Neural cell (in vitro differentiated cells): Measurements from ENCODE around the gene HOXB6. TPM values are rescaled to one million over a fixed set of nuclear protein-coding genes. Genes with fewer than 3 reads are reported as not detected.

Experiments used
- H2AFZ ChIP-seq: fragments of 200-600, 300-800 bp; sonication (generic), shearing (Covaris generic); 2 replicates; pipeline ENCODE4 v1.6.0; 2014; ENCODE audit warnings: low read depth, mild to moderate bottlenecking, antibody characterized with exemption, low read length, moderate library complexity
- H3F3A ChIP-seq: fragments of 200-600 bp; shearing (Covaris generic); 2 replicates; pipeline ENCODE4 v1.6.1; 2016; ENCODE audit warnings: mild to moderate bottlenecking, moderate library complexity, mixed read lengths, antibody characterized with exemption, low read length; ENCODE audit not compliant: insufficient read depth, poor library complexity, severe bottlenecking
- H3K27ac ChIP-seq: fragments of 200-600, 300-800 bp; sonication (generic), shearing (Covaris generic); 2 replicates; pipeline ENCODE4 v1.5.1; 2014; ENCODE audit warnings: mild to moderate bottlenecking, low read length, moderate library complexity
- H3K27me3 ChIP-seq: fragments of 300-800, 200-600 bp; sonication (generic), shearing (Covaris generic); 2 replicates; pipeline ENCODE4 v1.6.0; 2014; ENCODE audit warnings: mild to moderate bottlenecking, low read depth, low read length, moderate library complexity; ENCODE audit not compliant: insufficient read depth
- H3K36me3 ChIP-seq: fragments of 300-800, 200-600 bp; sonication (generic), shearing (Covaris generic); 2 replicates; pipeline ENCODE4 v1.5.1; 2014; ENCODE audit warnings: mild to moderate bottlenecking, antibody characterized with exemption, low read length, moderate library complexity; ENCODE audit not compliant: insufficient read depth
- H3K4me2 ChIP-seq: fragments of 300-800, 200-600 bp; sonication (generic), shearing (Covaris generic); 2 replicates; pipeline ENCODE4 v1.6.0; 2014; ENCODE audit warnings: mild to moderate bottlenecking, low read length
- H3K4me3 ChIP-seq: fragments of 300-800, 200-600 bp; sonication (generic), shearing (Covaris generic); 2 replicates; pipeline ENCODE4 v1.5.1; 2014; ENCODE audit warnings: mild to moderate bottlenecking, low read length, moderate library complexity
- H3K79me2 ChIP-seq: fragments of 200-600 bp; shearing (Covaris generic); replicated peaks from 2 replicates; pipeline ENCODE4 v1.6.0; 2014; ENCODE audit warnings: mild to moderate bottlenecking, low read length, moderate library complexity; ENCODE audit not compliant: insufficient read depth
- H3K9ac ChIP-seq: fragments of 300-800, 200-600 bp; sonication (generic), shearing (Covaris generic); 2 replicates; pipeline ENCODE4 v1.6.1; 2016; ENCODE audit warnings: mild to moderate bottlenecking, low read length, mixed read lengths
- H3K9me2 ChIP-seq: fragments of 200-600 bp; shearing (Covaris generic); 2 replicates; pipeline ENCODE4 v1.6.1; 2016; ENCODE audit warnings: mild to moderate bottlenecking, low read length, mixed read lengths; ENCODE audit not compliant: insufficient read depth
- H3K9me3 ChIP-seq: fragments of 200-600, 300-800 bp; sonication (generic), shearing (Covaris generic); 2 replicates; pipeline ENCODE4 v1.6.1; 2016; ENCODE audit warnings: mild to moderate bottlenecking, mixed run types, low read length, moderate library complexity, mixed read lengths
- H4K20me1 ChIP-seq: fragments of 200-600 bp; shearing (Covaris generic); 2 replicates; pipeline ENCODE4 v1.6.1; 2016; ENCODE audit warnings: mild to moderate bottlenecking, mixed run types; ENCODE audit not compliant: insufficient read depth
- CTCF ChIP-seq: fragments of 450-650 bp; IDR thresholded peaks from 2 replicates; pipeline ENCODE4 v1.5.1; 2014; ENCODE audit warnings: antibody characterized with exemption, mild to moderate bottlenecking, moderate library complexity; ENCODE audit not compliant: poor library complexity, severe bottlenecking
- EP300 ChIP-seq: fragments of 450-650 bp; conservative IDR thresholded peaks from 2 replicates; pipeline ENCODE4 v1.6.1; 2014; ENCODE audit warnings: antibody characterized with exemption, mild to moderate bottlenecking, moderate library complexity; ENCODE audit not compliant: poor library complexity, severe bottlenecking
- EZH2 ChIP-seq: fragments of 200-600, 300-800 bp; shearing (Covaris generic), sonication (generic); IDR thresholded peaks from 2 replicates; pipeline ENCODE4 v1.6.1; 2014; ENCODE audit warnings: antibody characterized with exemption, low read length, borderline replicate concordance, mild to moderate bottlenecking; ENCODE audit not compliant: insufficient read depth, poor library complexity, severe bottlenecking
- MXI1 ChIP-seq: fragments of 450-650 bp; conservative IDR thresholded peaks from 2 replicates; pipeline ENCODE4 v1.6.1; 2014; ENCODE audit warnings: antibody characterized with exemption, mild to moderate bottlenecking; ENCODE audit not compliant: poor library complexity, severe bottlenecking
- POLR2AphosphoS5 ChIP-seq: IDR thresholded peaks from 2 replicates; pipeline ENCODE4 v1.6.1; 2012
- RAD21 ChIP-seq: fragments of 450-650 bp; conservative IDR thresholded peaks from 2 replicates; pipeline ENCODE4 v1.6.1; 2014; ENCODE audit warnings: antibody characterized with exemption, mild to moderate bottlenecking, moderate library complexity
- REST ChIP-seq: IDR thresholded peaks from 2 replicates; pipeline ENCODE4 v1.6.1; 2012; ENCODE audit warnings: borderline replicate concordance
- SMC3 ChIP-seq: fragments of 450-650 bp; conservative IDR thresholded peaks from 2 replicates; pipeline ENCODE4 v1.6.1; 2014; ENCODE audit warnings: antibody characterized with exemption, mild to moderate bottlenecking, moderate library complexity; ENCODE audit not compliant: poor library complexity
- TAF1 ChIP-seq: IDR thresholded peaks from 2 replicates; pipeline ENCODE4 v1.6.1; 2012; ENCODE audit warnings: low read depth
- polyA plus RNA-seq: library from polyadenylated mRNA; depleted of rRNA; stranded (reverse); fragments of >200 nt; gene quantifications from 2 replicates; pipeline ENCODE4 v1.2.3, GENCODE V29; 2014

Gene HOXB6
- polyA plus RNA-seq, 1 donor from 2014 or later, result not detected

- no peaks in the 10 kb centered on the region for H3K79me2 ChIP-seq
- H3F3A ChIP-seq, result no peaks in the 10 kb centered on the region
- no peaks in the 10 kb centered on the region for H4K20me1 ChIP-seq
- TF ChIP-seq MXI1, result no peak
- no peak for TF ChIP-seq REST
- TF ChIP-seq SMC3, result no peak
- no peak for TF ChIP-seq RAD21
- TF ChIP-seq CTCF, result no peak
- TF ChIP-seq EP300, result no peak
- TF ChIP-seq TAF1, result no peak
- TF ChIP-seq POLR2AphosphoS5, result no peak
- no peak for TF ChIP-seq EZH2
- H3K4me2 ChIP-seq, result no peak overlapping the region
- H3K9me3 ChIP-seq, result no peaks in the 10 kb centered on the region
- H3K9me2 ChIP-seq, result no peaks in the 10 kb centered on the region
- no peak overlapping the region for H2AFZ ChIP-seq
- peaks cover 100% of the 10 kb centered on the region for H3K27me3 ChIP-seq
- no peak overlapping the region for H3K4me3 ChIP-seq
- H3K9ac ChIP-seq, result no peak overlapping the region
- H3K36me3 ChIP-seq, result no peaks in the 10 kb centered on the region
- no peak overlapping the region for H3K27ac ChIP-seq
Observed at GRCh38 chr17:48634493-48635208, 29.9 kb upstream of the HOXB6 start.

GRCh38 chr17:48633266-48633677 is 28.5 kb upstream of the HOXB6 start:
- H3K4me3 ChIP-seq, result no peak overlapping the region

More at GRCh38 chr17:48633266-48633677, 28.5 kb upstream of the HOXB6 start:
- Histone ChIP-seq H3K79me2 (no peaks in the 10 kb centered on the region), H2AFZ (no peak overlapping the region), H3K9me3 (no peaks in the 10 kb centered on the region), H3K4me2 (no peak overlapping the region), H3K36me3 (no peaks in the 10 kb centered on the region), H3K27ac (no peak overlapping the region), H3F3A (no peaks in the 10 kb centered on the region), H3K9me2 (no peaks in the 10 kb centered on the region), H3K9ac (no peak overlapping the region), H4K20me1 (no peaks in the 10 kb centered on the region), H3K27me3 (peaks cover 100% of the 10 kb centered on the region)
- no peak for TF ChIP-seq SMC3
- peak; percentile 11 for TF ChIP-seq EZH2
- TF ChIP-seq EP300, result no peak
